GM18870 (cell line): ENCODE measurements around the gene BPIFA3.

Experiments used
- ATAC-seq: cut with Tn5 transposase; IDR thresholded peaks from one replicate; pipeline ENCODE4 v1.9.1; 2021; ENCODE audit warnings: moderate library complexity; ENCODE audit not compliant: unreplicated experiment

The BPIFA3 gene

GRCh38 chr20:33211817-33212424, 5.2 kb upstream of the BPIFA3 start:
- no peak for ATAC-seq

- no peak for ATAC-seq
Observed at GRCh38 chr20:33224399-33224798, 7.2 kb downstream of the BPIFA3 start.

DNA sequence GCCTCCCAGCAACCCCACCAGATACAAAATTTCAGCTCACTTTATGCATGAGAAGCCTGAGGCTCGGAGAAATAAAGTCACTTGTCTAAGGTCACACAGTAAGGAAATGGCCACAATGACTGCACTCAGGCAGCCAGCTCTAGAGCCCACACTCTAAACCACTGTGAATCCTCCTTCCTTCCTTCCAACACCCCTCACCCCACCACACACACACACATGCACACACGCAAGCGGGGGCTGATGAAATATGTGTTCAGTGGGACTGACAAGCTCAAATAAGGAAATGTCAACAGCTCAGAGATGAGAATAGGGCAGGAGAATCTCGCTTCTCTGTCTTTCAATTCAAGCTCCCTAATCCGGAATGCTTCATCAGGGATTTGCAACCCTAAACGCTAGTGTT, 12.7 kb downstream of the BPIFA3 start:
- no peak for ATAC-seq

DNA sequence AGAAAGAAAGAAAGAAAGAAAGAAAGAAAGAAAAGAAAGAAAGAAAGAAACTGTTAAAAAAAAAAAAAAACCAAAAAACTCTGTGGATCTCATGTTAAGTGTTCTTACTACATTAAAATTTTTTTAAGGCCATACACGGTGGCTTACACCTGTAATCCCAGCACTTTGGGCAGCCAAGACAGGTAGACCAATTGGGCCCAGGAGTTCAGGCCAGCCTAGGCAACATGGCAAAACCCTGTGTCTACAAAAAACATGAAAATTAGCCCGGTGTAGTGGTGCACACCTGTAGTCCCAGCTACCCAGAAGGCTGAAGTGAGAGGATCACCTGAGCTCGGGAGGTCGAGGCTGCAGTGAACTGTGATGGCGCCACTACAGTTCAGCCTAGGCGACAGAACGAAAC, 14.1 kb downstream of the BPIFA3 start:
- no peak for ATAC-seq

- no peak for ATAC-seq
Observed at GRCh38 chr20:33232486-33233072, 15.4 kb downstream of the BPIFA3 start.

GRCh38 chr20:33233129-33233774, 16.1 kb downstream of the BPIFA3 start:
- no peak for ATAC-seq

- ATAC-seq = no peak
Observed at GRCh38 chr20:33234050-33234449, 16.9 kb downstream of the BPIFA3 start.

DNA sequence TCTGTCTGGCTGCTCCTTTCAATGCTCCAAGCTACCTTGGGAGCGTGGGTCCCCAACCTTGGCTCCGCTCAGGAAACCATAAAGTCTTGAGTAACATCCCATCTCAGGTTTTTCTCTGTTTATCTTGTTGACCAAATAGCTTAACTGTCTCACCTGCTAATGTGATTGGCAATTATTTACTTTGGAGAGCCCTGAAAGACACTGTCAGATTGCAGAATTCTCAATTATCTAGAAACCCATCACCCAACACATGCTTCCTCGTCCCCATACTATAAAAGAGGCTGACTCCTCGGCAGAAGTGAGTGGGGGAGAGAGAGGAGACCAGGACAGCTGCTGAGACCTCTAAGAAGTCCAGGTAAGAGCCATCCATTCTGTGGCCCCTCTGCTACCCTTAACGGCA, 18.5 kb downstream of the BPIFA3 start, which contains the start of gene BPIFA1:
BPIFA1 (plus strand) TSS at position 301 of the 400 bp plus-strand sequence. CDS start 1,716 bp downstream, outside the sequence.
- ATAC-seq = no peak

DNA sequence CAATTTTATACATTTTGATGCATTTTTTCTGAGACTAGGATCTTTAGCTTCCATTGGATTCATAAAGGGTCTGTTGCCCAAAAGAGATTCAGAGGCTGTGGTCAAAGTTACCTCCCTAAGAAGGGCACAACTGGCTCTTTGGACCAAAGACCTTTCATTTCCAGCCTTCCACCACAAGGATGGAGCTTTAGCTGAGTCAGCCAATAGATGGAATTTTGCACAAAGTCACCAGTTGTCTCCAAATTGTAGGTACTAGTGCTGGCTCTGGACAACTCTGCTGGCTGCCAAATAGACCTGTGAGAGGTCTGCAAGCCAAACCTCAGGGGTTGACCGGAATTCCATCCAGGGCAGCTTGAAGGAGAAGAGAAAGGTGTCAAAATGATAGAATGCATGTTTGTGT, 19.2 kb downstream of the BPIFA3 start:
- no peak for ATAC-seq

DNA sequence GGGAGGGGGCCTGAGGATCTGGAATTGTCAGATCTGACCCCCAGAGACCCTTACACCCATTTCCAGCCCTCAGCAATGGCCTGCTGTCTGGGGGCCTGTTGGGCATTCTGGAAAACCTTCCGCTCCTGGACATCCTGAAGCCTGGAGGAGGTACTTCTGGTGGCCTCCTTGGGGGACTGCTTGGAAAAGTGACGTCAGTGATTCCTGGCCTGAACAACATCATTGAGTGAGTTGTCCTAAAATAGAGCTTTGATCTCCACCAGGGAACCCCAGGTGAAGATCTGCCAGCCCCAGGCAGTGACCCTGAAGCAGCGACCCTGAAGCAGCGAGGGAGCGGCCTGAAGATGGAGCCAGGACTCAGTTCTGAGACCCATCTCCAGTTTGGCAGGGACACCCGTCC, 20.8 kb downstream of the BPIFA3 start:
- ATAC-seq = no peak

GRCh38 chr20:33239418-33239817, 22.3 kb downstream of the BPIFA3 start:
- ATAC-seq = no peak

GRCh38 chr20:33239979-33240736, 23.0 kb downstream of the BPIFA3 start:
- no peak for ATAC-seq

DNA sequence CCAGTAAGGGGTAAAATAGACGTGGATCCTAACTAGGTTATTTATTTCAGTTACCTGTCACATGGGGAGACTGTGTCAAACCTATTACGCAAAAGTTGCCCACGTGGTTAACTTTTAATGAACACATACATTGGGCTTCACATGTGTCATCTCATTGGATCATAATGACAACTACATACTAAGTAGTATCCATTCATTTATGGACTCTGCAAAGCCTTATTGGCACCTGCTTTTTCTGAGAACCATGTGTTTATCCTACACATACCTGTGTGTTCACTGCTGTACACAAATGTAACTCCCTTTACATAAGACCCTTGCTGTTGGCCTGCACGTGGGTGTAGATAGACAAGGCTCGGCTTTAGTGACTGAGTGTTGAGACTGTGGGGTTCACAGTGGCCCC, 23.8 kb downstream of the BPIFA3 start:
- ATAC-seq = no peak

GRCh38 chr20:33242319-33243100, 25.4 kb downstream of the BPIFA3 start:
- no peak for ATAC-seq

DNA sequence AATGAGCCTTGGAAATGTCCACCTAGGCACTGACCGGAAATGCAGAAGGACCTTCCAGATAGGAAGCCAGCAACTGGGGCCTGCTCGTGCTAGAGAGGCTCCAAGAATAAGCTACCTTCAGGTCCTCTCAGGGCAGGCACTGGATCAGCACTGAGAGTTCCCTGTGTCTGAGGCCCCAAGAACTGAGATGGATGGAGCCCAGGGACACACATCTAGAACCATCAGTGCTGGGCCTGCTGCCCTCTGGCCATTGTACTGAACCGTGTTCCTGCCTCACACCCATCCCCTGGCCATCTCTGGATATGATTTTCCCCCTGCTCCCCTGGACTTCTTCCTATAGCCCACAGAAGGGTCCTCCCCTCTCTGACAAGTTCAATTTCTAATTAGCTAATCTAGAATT, 28.9 kb downstream of the BPIFA3 start:
- no peak for ATAC-seq

DNA sequence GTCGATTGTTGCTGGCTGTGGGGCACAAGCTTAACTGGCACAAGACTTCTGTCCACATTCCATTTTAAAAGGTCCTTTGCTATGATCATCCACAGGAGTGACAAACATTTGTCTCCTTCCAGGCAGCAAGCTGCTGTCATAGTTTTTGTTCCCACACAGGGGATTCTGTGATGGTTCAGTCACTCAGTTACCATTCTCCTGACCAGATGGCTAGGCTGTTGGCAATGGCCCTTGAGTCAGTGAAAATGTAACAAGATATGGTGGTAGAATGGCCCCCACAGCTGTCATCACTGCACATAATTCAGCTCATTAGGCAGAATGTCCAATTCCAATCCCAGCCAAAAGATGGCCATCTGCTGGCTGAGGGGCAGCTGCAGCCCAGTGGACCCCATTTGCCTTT, 32.3 kb downstream of the BPIFA3 start:
- ATAC-seq = no peak

GRCh38 chr20:33250666-33251065, 33.5 kb downstream of the BPIFA3 start:
- no peak for ATAC-seq

DNA sequence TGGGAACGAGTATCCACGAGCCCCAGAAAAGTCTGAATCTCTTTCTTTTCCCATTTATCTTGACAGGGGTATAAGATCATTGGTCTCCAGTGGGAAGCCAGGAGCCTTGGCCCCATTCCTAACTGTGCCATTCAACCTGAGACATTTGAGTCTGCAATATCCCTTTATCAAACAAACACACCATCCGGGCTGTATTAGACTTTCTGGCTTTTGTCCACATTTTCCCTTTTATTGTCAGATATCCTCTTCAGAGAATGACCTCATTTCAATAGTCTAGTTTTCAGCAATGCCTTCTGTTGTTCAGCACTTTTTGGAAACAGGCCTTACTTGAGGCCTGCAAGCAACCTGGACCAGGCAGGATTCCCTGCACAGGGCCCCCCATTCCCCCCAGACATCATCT, 34.3 kb downstream of the BPIFA3 start:
- no peak for ATAC-seq

- no peak for ATAC-seq
Observed at GRCh38 chr20:33252460-33252859, 35.3 kb downstream of the BPIFA3 start.

DNA sequence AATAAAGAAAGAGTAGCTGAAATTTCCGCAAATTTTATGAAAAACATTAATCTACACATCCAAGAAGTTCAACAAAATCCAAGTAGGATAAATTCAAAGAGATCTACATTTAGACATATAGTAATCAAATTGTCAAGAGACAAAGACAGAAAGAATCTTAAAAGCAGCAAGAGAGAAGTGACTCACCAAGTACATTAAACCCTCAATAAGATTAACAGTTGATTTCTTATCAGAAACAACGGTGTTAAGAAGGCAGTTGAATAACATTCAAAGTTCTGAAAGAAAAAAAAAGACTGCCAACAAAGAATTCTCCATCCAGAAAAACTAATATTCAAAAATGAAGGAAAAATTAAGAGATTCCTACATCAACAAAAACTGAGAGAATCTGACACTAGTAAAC, 37.9 kb downstream of the BPIFA3 start:
- no peak for ATAC-seq

DNA sequence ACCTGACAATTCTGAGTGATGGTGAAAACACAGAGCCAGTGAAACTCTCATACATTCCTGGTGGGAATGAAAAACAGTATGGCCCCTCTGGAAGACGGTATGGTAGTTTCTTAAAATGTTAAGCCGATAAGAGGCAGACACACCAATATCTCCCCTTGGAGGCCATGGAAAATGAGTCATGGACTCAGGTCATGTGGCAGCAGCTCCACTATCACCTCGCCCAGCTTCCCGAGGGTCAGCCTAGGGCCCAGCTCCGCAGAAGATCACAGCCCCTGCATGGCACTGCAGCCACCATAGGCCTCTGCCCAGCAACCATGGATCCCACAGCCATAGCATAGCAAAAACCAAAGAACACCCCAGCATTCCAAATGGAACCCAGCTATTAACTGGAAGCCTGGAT, 40.1 kb downstream of the BPIFA3 start:
- ATAC-seq = no peak
